Uterus (tissue), 4 donors: ENCODE measurements around the gene LRP1B. TPM values are rescaled to one million over a fixed set of nuclear protein-coding genes. Genes with fewer than 3 reads are reported as not detected.

Experiments
- DNase-seq, 2 donors: peaks; one replicate each; pipeline ENCODE4 v3.0.0-alpha.2; 2019 to 2020
- H3K27ac ChIP-seq, 2 donors: fragments of 200-600 bp; sonication (generic); 1 replicate in 1 of 2; 2 replicates in 1 of 2; pipeline ENCODE4 v1.5.1; 2016 to 2018
- H3K27me3 ChIP-seq, 2 donors: fragments of 200-600 bp; sonication (generic); one replicate each; pipeline ENCODE4 v1.5.1; 2018 to 2019; ENCODE audit warnings: control low read depth in 1 of 2
- H3K36me3 ChIP-seq, 2 donors: fragments of 200-600 bp; sonication (generic); one replicate each; pipeline ENCODE4 v1.5.1; 2019; ENCODE audit warnings: control low read depth in 1 of 2
- H3K4me1 ChIP-seq, 2 donors: fragments of 200-600 bp; sonication (generic); one replicate each; pipeline ENCODE4 v1.5.1; 2018 to 2019; ENCODE audit warnings: control low read depth in 1 of 2
- H3K4me3 ChIP-seq, 2 donors: fragments of 200-600 bp; sonication (generic); 1 replicate in 1 of 2; 2 replicates in 1 of 2; pipeline ENCODE4 v1.5.1; 2018 to 2019; ENCODE audit warnings: mild to moderate bottlenecking in 1 of 2
- H3K9me3 ChIP-seq, 2 donors: fragments of 200-600 bp; sonication (generic); one replicate each; pipeline ENCODE4 v1.5.1; 2019; ENCODE audit warnings: control low read depth in 1 of 2
- POLR2A ChIP-seq, 2 donors: fragments of 450-650 bp; IDR thresholded peaks; one replicate each; pipeline ENCODE4 v1.6.1; 2016; ENCODE audit warnings: antibody characterized with exemption in 2 of 2, mild to moderate bottlenecking in 1 of 2, moderate library complexity in 1 of 2
- intact Hi-C: fragments of 100-400 bp; cut with DNase I; formaldehyde crosslinking; loops from one replicate; pipeline ENCODE4 v1.15.1; 2023; ENCODE audit warnings: low total_unique reads
- total RNA-seq, 4 donors: library from RNA; depleted of rRNA in 3 of 4; stranded (reverse); fragments of >200 nt in 3 of 4; gene quantifications; one replicate each; pipeline versions ENCODE4 v1.1.0 to v1.2.4, GENCODE V29; 2014 to 2023
- TF ChIP-seq, protein P1 (sequence below), 4 experiments: fragments of 200-600 bp in 2 of 4; fragments of 450-650 bp in 2 of 4; sonication (generic) in 2 of 4; IDR thresholded peaks; one replicate each; pipeline ENCODE4 v1.5.1; 2016 to 2019; ENCODE audit warnings: antibody characterized with exemption in 4 of 4, mild to moderate bottlenecking in 2 of 4, moderate library complexity in 1 of 4
- donor health status: DM: yes; HTN: yes; CAD: no.

The LRP1B gene
- total RNA-seq, 4 donors from 2014 or later, result 0.29 to 7.3 (median 0.79) TPM; not detected in 1

GRCh38 chr2:141513853-141514252 lies 617.0 kb downstream of the LRP1B start:
- no peak for DNase-seq

GRCh38 chr2:141508806-141509595 lies 621.8 kb downstream of the LRP1B start:
- H3K9me3 ChIP-seq, result no peaks in the 10 kb centered on the region
- no peaks in the 10 kb centered on the region for H3K36me3 ChIP-seq
- H3K27ac ChIP-seq, result no peak overlapping the region
- no peak for DNase-seq
- TF ChIP-seq, protein P1, sequence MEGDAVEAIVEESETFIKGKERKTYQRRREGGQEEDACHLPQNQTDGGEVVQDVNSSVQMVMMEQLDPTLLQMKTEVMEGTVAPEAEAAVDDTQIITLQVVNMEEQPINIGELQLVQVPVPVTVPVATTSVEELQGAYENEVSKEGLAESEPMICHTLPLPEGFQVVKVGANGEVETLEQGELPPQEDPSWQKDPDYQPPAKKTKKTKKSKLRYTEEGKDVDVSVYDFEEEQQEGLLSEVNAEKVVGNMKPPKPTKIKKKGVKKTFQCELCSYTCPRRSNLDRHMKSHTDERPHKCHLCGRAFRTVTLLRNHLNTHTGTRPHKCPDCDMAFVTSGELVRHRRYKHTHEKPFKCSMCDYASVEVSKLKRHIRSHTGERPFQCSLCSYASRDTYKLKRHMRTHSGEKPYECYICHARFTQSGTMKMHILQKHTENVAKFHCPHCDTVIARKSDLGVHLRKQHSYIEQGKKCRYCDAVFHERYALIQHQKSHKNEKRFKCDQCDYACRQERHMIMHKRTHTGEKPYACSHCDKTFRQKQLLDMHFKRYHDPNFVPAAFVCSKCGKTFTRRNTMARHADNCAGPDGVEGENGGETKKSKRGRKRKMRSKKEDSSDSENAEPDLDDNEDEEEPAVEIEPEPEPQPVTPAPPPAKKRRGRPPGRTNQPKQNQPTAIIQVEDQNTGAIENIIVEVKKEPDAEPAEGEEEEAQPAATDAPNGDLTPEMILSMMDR (IDR thresholded peaks at IDR 0.05), result no peak
- TF ChIP-seq POLR2A (IDR thresholded peaks at IDR 0.05), result no peak
- H3K4me3 ChIP-seq, result no peak overlapping the region
- intact Hi-C loops, result no loop called here
- no peaks in the 10 kb centered on the region for H3K4me1 ChIP-seq
- no peaks in the 10 kb centered on the region for H3K27me3 ChIP-seq

More at GRCh38 chr2:141513853-141514252, 617.0 kb downstream of the LRP1B start:
- Histone ChIP-seq H3K4me3 (no peak overlapping the region), H3K27me3 (no peaks in the 10 kb centered on the region), H3K9me3 (no peaks in the 10 kb centered on the region), H3K27ac (no peak overlapping the region), H3K4me1 (no peaks in the 10 kb centered on the region), H3K36me3 (no peaks in the 10 kb centered on the region)
- TF ChIP-seq, protein P1 (IDR thresholded peaks at IDR 0.05), result no peak
- no peak for TF ChIP-seq POLR2A (IDR thresholded peaks at IDR 0.05)
- intact Hi-C loops, result no loop called here

DNA sequence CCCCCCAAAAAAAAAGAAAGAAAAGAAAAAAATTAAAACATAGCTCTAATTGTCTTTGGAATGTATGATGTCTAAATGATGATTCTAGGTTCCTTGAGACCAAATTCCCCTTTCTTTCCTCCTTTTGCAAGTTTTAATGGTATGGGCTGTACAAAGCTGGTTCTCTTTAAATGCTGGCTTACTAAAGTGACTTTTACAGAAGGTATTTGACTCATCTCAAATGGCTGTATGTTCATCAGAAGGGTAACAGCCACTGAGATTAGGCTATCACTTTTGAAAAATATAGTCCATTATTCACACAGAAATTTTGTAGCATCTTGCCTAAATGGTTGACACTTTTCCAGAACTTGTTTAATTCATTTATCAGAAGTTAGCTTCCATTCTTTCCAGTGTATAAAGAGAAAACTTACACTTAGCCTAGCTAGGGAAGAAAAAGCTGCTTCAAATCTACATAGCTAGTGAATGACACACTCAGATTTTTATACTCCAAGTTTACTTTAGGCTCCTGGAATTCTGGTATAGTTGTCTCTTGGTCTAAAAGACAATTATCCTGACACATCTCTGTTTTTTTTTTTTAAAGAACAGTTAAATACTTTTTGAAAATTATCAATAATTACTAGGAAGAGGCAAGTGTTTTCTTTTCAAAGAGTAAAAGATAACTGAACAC lies 622.6 kb downstream of the LRP1B start:
- Histone ChIP-seq H3K4me3 (no peak overlapping the region), H3K9me3 (no peaks in the 10 kb centered on the region), H3K27me3 (no peaks in the 10 kb centered on the region), H3K36me3 (no peaks in the 10 kb centered on the region), H3K27ac (no peak overlapping the region), H3K4me1 (no peaks in the 10 kb centered on the region)
- DNase-seq, result no peak
- TF ChIP-seq POLR2A (IDR thresholded peaks at IDR 0.05), result no peak
- TF ChIP-seq, protein P1 (IDR thresholded peaks at IDR 0.05), result no peak
- intact Hi-C loops, result no loop called here

DNA sequence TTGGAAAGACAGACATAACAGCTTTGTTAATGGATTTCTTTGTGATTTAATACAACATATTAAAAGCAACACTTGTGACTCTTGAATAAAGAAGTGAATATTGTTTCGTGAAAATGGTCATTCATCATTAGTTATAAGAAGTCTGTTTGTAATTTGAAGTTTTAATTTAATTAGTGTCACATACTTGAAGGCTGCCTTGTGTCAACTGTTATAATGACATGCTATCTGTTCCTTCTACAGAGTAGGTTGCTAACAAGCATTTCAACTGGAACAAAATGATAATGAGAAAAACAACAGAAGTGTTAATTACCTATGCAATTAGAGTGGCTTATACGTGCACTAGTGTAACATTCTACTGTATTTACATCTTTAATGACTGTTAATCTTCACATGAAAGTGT lies 624.7 kb downstream of the LRP1B start:
- intact Hi-C loops, result no loop called here
- H3K4me3 ChIP-seq, result no peak overlapping the region
- H3K9me3 ChIP-seq, result no peaks in the 10 kb centered on the region
- H3K36me3 ChIP-seq, result no peaks in the 10 kb centered on the region
- no peaks in the 10 kb centered on the region for H3K4me1 ChIP-seq
- H3K27me3 ChIP-seq, result no peaks in the 10 kb centered on the region
- no peak overlapping the region for H3K27ac ChIP-seq
- DNase-seq, result no peak
- TF ChIP-seq, protein P1 (IDR thresholded peaks at IDR 0.05), result no peak
- no peak for TF ChIP-seq POLR2A (IDR thresholded peaks at IDR 0.05)

DNA sequence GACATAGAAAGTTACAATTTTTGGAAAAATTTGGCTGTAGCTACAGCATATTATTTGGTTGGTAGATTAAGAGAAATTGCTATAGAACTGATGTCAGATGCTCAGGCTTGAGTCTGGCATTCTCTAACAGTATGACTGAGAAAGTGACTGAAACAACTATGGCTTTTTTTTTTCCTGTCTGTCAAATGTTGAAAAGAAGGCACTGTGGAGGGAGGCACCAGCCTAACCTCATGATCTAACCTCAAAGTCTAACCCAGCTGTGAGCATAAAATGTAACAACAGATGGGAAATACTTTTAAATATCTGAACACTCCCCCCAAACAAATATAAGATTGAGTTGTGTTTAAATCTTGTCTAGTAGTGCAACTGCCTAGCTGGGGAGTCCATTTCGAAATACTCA lies 629.1 kb downstream of the LRP1B start:
- no peak for DNase-seq
- no peak overlapping the region for H3K27ac ChIP-seq
- H3K4me3 ChIP-seq, result no peak overlapping the region
- no peaks in the 10 kb centered on the region for H3K36me3 ChIP-seq
- no peaks in the 10 kb centered on the region for H3K4me1 ChIP-seq
- H3K9me3 ChIP-seq, result no peaks in the 10 kb centered on the region
- intact Hi-C loops, result no loop called here
- no peaks in the 10 kb centered on the region for H3K27me3 ChIP-seq
- TF ChIP-seq, protein P1 (IDR thresholded peaks at IDR 0.05), result no peak
- no peak for TF ChIP-seq POLR2A (IDR thresholded peaks at IDR 0.05)
